Smooth muscle cell of the brain vasculature (primary cell): ENCODE results near the gene CSF1R.
"Not testable (repeated sequence)": the region's sequence is repeated elsewhere in the genome, so short reads cannot be mapped to it uniquely, and the experiment has no call there.

ENCODE experiments used
- DNase-seq: peaks from one replicate; pipeline ENCODE4 v3.0.0-alpha.2; 2012; ENCODE audit warnings: low read depth, low spot score

The CSF1R gene

DNA sequence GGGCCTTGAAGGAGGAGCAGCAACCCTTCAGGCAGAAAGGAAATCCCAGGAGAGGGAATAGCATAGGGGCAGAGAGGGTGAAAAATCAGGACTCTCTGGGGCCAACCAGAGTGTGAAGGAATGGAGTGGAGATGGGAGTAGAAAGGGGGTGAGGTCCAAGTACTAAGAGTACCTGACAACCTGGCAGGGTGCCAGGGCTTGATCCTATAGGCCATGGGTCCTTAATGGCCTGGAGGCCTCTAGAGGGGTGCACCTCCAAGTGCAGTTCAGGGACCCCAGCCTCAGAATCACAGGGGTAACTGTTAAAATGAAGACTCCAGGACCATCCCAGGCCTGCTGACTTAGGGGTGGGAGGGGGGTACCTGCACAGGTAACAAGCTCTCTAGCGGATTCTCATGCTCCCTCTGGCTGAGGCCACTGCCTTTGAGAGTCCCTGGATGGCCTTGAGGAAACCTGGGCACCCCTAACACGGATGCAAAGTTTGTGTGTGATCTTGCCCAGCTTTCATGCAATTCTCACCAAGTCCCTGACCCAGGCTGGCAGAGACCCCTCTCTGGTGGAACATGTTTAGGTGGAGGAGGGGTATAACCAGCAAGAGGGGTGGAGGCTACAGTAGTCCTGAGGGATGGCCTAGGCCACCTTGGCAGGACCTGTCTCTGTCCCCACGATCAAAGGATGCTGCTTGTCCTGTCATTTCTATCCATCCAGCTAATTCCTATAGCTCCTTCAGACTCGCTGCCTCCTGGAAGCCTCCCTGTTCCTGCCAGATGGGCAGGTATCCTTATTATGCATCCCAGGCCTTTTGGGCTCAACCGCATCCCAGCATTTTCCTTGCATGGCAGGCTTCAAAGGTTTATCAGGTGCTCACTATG lies 17.6 kb upstream of the CSF1R start:
- no peak for DNase-seq

DNA sequence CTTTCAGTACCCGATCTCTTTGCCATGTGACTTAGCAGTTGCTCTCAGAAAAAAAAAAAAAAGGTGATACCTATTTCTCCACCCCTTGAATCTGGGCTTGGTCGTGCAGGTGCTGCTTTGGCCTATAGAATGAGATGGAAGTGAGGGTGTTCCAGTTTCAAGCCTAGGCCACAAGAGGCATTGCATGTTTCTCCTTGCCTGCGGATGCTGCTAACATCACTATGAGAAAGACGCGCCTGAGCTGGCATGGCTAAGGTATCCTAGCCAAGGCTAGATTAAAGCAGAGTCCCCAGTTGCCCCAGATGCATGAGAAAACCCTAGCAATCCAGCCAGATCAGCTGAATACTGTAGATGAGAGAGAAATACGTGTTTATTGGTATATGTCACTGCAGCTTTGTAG lies 14.7 kb upstream of the CSF1R start:
- DNase-seq = no peak

DNA sequence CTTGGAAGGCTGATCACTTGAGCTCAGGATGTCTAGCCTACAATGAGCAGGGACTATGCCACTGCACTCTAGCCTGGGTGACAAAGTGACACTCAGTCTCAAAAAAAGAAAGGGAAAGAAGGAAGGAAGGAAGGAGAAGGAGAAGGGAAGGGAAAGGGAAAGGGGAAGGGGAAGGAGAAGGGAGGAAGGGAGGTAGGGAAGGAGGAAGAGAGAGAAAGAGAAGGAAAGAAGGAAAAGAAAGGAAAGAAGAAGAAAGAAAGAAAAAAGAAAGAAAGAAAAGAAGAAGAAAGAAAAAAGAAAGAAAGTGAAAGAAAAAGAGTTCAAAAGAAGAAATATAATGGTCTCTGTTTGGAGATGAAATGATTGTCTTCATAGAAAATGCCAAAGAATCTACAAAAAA lies 10.8 kb upstream of the CSF1R start:
- DNase-seq = no peak

DNA sequence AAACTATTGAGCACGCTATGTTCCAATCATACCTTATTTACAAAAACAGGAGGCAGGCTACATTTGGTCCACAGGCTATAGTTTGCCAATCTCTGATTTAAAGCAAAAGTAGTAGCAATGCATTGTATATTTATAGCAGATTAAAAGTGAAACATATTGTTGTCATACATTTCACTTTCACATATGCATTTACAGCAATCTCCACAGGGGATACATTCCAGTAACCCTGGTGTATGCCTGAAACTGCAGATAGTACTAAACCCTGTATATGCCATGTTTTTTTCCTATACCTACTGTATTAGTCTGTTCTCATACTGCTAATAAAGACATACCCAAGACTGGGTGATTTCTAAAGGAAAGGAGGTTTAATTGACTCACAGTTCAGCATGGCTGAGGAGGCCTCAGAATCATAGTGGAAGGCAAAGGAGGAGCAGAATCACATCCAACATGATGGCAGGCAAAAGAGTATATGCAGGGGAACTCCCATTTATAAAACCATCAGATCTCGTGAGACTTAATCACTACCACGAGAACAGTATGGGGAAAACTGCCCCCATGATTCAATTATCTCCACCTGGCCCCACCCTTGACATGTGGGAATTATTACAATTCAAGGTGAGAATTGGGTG lies 5.9 kb upstream of the CSF1R start:
- no peak for DNase-seq

DNA sequence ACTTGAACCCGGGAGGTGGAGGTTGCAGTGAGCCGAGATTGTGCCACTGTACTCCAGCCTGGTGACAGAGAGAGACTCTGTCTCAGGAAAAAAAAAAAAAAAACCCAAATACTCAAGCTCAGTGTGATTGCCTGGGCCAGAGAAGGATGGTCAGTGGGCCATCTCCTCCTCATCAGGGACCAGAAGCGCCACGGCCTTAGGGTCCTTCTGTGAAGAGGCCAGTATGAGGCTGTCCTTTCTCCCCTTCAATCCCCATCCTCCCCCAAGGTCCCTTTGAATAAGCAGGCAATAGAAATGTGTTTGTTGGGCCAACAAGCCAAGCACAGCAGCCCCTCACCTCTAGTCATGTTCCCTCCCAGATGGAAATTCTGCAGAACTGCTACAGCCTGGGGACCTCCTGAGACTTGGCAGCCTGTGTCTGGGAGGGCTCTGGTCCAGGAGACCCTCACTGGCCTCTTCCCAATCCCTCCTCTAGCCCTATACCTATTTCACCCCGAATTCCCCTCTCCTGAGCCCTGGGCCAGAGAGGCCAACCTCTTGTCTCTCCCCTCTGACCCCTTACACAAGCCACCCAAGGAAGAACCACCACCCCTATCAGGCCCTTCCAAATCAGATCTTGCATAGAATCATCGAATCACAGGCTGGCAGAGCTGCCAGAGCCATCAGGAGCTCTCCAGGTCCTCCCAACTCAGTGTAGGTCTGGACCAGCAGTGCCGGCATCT lies 1.0 kb downstream of the CSF1R start:
- no peak for DNase-seq

DNA sequence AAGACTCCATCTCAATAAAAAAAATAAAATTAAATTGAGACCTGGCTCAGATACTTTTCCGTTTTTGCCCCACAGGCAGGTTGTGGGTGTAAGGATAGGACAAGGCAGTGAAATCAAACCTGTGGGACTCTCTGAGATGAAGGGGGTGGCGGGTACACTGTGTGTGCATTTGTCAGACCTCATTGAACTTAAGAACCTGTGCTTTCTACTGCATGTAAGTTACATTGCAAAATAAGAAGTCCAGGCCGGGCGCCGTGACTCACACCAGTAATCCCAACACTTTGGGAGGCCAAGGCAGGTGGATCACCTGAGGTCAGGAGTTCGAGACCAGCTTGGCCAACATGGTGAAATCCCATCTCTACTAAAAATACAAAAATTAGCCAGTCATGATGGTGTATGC lies 1.6 kb downstream of the CSF1R start:
- not testable (repeated sequence) for DNase-seq

DNA sequence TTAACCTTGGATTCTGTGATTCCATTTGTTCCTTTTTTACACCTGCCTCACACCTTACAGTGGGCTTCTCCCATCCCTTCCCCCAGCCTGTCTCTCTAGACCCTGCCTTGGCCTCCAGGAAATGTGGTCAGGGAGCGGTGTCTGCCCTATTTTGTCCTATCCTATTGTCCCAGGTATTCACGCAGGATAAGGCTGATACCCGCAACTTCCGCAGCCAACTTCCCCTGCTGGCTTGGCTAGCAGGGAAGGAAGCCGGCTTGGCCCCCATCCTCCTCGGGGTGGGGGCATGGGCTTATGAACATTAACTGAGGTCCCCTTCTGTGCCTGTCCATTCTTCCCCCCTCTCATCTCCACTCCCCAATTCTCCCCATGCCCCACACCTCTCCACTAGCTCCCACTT lies 3.5 kb downstream of the CSF1R start:
- DNase-seq = no peak

DNA sequence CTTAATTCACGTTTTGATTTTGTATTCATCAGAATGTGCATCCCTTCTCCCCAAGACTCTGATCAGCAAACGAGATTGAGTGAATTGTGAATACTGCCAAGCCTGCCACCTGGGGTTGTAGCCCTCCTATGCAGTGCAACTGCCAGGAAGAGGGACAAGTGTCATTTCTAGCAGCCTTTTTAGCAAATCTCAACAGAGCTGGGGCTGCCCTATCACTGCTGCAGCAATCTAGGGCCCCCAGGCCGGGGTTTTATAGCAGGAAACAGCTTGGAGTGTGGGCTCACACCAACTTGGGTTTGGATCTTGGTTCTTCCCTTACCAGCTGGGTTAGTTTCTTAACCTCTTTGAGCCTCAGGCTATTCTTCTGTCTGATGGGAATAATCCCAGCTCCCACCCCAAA lies 4.0 kb downstream of the CSF1R start:
- no peak for DNase-seq

DNA sequence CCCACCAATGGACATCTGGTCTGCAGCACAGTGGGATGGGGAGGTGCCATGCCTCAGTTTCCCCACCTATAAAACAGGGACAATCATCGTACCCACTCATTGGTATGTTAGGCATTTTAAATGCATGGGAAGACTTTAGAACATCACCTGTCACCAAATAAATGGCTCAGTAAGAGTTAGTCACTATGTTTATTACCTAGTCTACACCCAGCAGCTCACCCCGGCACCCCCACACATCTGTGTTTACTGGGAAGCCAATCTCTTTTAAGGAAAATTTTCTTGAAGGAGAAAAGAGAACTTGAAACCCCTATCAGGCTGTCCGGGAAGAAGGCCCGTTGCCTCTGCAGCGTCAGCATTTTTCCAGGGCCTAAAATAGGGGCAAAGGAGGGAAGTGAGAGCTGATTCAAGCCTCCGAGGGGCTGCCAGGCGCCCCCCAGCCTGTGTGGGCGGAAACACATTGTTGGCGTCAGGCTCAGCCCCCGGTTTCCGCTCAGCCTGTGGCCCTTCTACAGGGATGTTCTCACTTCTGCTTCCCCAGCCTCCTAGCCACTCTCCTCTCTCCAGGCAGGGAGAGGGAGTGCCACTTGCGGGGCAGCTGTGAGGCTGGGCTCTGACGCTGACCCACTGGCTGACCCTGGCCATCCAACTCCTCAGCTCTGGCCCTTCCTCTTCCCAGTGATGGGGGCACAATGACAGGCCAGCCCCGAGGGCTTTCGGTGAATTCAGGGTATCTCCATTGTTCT lies 4.6 kb downstream of the CSF1R start:
- DNase-seq = no peak

DNA sequence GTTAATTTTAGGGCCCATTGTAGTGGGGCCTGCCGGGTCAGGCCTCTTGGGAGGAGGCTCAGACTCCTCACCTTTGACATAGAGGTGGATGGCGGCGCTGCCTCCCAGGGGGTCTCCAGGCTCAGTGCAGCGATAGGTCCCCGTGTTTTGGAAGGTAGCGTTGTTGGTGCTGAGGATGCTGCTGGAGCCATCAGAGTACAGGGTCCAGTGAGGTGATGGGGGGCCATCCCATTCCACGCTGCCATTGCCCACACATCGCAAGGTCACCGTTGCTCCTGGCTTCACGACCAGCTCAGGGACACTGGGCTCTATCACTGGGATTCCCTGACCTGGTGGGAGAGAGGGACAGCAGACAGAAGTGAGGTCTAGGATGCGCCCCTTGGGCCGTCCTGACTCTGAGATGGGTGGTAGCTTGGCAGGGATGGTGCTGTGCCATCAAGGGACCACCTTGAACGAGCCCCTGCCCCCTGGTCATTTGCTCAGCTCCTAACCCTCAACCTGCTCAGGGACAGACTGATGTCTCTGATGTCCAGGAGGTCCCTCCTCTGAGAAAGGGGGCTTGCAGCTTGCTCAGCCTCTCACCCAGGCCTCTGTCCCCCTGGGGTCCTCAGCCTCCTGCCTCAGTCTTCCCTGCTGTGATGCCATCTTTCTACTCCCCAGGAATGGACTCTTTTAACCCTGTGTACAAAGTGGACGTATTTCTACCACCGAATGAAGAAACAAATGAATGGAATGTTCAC lies 5.5 kb downstream of the CSF1R start:
- no peak for DNase-seq

DNA sequence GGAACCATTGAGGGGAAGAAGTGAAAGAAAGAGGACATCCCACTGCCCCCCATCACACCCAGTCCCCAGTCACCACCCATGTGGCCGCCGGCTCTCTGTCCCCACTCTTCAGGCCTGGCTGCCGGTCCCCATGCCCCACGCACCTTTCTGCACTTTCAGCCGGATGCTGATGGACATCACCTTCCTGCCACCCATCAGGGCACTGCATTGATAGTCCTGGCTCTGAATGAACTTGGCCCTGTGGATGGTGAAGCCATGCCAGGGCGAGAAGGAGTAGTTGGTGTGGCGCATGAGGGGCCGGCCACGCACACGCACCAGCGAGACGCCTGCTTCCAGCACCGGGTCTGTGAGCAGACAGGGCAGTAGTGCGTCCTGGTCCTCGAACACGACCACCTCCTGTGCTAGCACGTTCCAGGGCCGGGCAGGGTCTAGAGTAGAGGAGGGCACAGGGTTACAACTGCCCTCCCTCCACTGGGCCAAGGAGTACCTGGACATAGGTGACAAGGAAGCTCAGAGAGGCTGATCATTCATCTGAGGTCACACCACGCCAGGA lies 6.4 kb downstream of the CSF1R start:
- DNase-seq = no peak

DNA sequence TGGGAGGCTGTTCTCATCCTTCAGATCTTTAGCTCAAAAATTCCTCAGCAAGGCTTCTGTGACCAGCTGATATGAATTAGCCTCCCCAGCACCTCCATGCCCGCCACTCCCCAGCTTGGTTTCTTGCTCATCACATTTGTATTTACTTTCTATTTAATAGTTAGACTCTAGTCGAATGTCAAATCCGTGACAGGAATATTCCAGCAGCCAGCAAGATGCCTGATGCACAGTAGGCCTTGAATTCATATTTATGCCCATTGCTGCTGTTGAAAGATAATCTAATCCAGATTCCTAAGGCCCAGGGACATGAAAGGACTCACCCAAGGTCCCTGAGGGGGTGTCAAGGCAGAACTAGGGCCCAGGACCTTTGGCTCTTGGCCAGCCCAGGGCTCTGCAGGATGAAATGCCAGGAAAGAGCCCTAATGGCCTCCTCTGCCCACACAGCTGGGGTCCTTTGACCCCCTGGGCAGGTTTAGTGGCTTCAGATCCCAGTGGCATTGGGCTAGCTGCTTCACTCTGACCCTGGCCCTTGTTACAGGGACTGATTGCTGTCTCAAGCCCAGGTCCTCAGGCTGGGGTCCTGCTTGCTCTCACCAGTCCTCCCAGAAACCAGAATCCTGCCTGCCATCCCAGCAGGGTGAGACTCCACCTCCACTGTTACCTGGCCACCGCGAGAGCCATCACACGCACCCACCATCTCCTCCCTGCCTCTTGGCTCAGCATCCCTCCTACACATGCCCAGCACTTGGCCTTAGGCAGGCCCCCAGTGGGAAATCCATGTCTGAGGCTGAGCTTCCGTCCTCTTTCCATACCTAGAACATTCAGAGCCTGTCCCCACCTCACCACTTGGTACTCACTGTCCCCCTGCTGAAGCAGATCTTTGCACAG lies 7.3 kb downstream of the CSF1R start:
- no peak for DNase-seq

DNA sequence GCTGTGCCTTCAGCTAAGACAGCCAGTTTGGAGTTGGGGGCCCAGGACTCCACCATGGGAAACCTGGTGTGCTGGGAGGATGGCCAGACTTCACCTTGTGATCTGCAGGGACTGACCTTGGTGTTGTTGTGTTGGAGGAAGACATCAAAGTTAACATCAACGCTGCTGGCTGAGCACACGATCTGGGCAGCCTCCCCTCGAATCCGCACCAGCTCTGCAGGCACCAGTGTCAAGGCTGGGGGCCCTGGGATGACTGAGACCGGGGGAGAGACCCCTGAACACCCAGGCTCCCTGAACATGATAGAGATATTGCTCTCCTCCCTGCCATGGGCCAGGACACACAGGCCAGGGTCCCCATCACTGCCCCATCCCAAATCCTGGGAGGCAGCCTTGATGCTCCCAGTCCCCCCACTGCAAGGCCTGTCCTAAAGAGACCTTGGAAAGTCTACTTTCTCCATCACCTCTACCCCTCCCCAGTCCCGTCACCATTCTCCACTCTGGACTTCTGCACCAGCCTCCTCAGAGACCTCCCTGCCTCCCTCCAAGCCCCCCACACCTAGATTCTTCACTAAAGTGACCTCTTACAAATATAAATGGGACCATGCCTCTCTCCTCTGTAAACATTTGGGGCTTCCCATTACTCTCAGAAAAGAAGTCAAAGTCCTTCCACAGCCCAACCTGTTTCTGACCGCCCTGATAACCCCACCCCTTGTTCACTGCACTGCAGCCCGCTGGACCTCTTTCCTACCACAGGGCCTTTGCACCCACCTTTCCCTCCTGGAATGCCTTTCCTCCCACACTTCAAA lies 8.2 kb downstream of the CSF1R start:
- no peak for DNase-seq

DNA sequence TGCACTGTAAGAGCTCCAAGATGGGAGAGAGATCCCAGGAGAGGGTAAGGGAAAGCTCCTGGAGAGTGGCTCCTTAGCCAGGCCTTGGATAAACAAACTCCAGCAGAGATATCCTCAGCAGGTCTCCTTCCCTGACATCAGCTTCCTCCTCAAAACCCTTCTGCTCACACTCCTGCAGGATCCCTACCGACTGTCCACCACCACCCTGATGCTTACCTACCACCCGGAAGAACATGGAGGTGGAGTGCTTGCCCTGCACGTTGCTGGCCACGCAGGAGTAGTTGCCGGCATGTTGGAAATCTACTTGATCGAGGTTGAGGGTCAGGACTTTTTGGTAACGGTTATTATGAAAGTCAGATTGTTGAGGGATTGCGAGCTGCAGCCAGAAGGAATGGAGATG lies 9.3 kb downstream of the CSF1R start:
- DNase-seq = no peak

DNA sequence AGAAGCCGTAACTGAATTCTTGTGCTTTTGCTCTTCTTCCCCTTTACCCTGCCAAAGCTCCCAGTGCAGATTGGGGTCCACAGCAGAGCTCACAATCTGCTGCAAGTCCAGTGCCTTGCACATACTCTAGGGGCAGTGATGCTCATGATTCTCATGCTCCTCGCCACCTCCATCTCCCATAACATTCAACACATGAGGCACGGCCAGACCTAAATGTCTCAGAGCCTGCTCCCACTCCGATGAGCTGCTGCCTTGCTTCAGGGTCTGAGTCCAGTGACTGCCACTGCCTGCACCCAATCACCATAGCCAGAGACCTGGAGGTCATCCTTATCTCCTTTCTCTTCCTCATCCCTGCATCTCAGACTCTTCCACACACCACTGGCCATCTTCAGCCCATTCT lies 10.5 kb downstream of the CSF1R start:
- no peak for DNase-seq

DNA sequence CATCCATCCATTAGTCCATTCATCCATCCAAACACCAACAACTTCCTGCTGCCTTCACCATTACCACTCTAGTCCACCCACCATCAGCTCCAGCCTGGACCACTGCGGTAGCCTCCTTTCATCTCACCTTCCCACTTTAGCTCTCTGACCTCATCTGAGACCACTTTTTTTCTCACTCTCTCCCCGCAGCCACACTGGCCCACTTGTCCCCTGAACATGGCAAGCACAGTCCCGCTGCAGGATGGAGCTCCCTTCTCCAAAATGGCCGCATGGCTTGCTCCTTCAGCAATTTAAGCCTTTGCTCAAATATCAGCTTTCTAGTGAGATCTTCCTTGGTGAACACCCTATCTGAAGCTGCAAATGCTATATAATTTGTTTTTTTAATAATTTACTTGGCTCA lies 11.1 kb downstream of the CSF1R start:
- DNase-seq = no peak

DNA sequence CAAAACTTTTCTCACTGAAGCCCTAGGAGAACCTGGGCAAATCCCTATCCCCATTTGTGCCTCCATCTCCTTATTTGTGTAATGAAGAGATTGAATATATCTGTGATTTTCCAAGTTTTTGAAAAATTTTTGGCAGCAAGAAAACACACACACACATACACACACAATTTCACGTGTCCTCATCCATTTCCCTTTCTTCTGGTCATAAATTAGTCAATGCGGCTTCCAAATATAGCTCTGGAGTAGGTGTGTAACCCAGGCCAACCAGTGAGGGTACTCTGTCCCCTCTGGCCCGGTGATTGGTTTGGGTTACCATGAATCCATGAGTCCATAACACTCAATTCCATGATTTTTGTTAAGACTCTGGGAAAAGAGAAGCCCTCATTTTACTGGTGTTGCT lies 12.7 kb downstream of the CSF1R start:
- DNase-seq = no peak

DNA sequence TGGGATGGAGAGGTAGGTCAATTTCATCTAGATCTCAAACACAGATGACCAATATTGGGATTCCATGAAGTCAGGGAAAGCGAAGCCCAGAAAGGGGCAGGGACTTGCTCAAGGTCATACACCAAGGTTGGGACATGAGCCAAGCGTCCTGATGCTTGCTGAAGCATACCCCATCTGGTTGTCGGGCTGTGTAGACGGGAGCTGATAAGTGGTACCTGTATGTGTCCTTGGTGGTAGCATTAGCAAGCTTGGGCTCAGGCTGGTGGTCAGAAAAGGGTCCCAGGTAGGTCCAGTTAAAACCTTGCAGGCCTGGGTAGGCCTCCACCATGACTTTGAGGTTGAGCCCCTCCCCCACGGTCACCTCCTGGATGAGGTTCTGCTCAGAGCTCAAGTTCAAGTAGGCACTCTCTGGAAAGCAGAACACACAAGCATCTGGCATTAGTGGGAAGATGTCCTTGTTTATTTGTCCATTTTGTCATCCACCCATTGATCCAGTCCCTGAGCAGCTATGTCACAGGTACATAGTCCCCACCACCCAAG lies 13.2 kb downstream of the CSF1R start:
- DNase-seq = no peak

DNA sequence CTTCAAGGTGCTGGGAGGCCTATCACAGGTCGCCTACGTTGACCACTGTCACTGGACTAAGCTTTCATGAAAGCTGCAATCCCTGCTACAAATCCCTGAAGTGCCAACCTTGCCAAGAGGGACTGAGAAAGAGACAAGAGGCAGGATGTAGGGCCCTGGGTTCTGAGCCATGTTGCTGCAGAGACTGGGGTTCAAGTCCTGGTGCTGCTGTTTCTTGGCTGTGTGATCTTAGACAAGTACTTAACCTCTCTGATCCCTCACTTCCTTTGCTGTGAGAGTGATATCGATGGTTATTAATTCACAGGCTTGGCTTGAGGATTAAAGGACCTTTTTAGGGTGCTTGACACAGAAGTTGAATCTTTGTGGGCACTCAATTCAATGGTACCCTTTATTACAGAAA lies 15.5 kb downstream of the CSF1R start:
- DNase-seq = no peak
